PC-9 (cell line): ENCODE data around the gene NR1I2. TPM values are rescaled to one million over a fixed set of nuclear protein-coding genes. Genes with fewer than 3 reads are reported as not detected.

Experiments used
- BruUV-seq: library from RNA; stranded (reverse); fragments of 400-500 nt; replicated peaks from 2 replicates; lab custom pipeline; 2021; lab: Mats Ljungman, UMichigan
- CTCF ChIA-PET: fragments of 300-600 bp; sonication (Branson Sonifier 250); formaldehyde crosslinking; loops from one replicate; lab custom pipeline; 2022; ENCODE audit warnings: antibody characterized with exemption; lab: Charles Lee
- POLR2A ChIA-PET: fragments of 300-600 bp; sonication (Branson Sonifier 250); formaldehyde crosslinking; loops from one replicate; lab custom pipeline; 2022; ENCODE audit warnings: antibody characterized with exemption; ENCODE audit not compliant: unreplicated experiment; lab: Charles Lee
- DNase-seq, 2 experiments: peaks; one replicate each; pipeline versions ENCODE4 v3.0.0 to v3.0.0-alpha.2; 2015 to 2022; ENCODE audit warnings: mixed read lengths in 1 of 2
- H2AFZ ChIP-seq: fragments of 200-600 bp; sonication (generic); 2 replicates; pipeline ENCODE4 v1.8.1; 2017; ENCODE audit warnings: antibody characterized with exemption
- H3F3A ChIP-seq: fragments of 200-600 bp; sonication (generic); 2 replicates; pipeline ENCODE4 v1.8.1; 2017; ENCODE audit warnings: antibody characterized with exemption, mild to moderate bottlenecking, low read depth; ENCODE audit not compliant: insufficient read depth
- H3K27ac ChIP-seq: fragments of 200-600 bp; sonication (generic); 2 replicates; pipeline ENCODE4 v1.6.1; 2016; ENCODE audit warnings: mixed run types
- H3K27me3 ChIP-seq: fragments of 200-600 bp; sonication (generic); 2 replicates; pipeline ENCODE4 v1.6.1; 2016; ENCODE audit warnings: low read depth, mixed run types; ENCODE audit not compliant: insufficient read depth
- H3K36me3 ChIP-seq: fragments of 200-600 bp; sonication (generic); 2 replicates; pipeline ENCODE4 v1.6.1; 2016; ENCODE audit warnings: low read depth, mixed run types
- H3K4me1 ChIP-seq: fragments of 200-600 bp; sonication (generic); replicated peaks from 2 replicates; pipeline ENCODE4 v1.6.1; 2016; ENCODE audit warnings: mixed run types; ENCODE audit not compliant: insufficient read depth
- H3K4me2 ChIP-seq: fragments of 200-600 bp; sonication (generic); 2 replicates; pipeline ENCODE4 v1.6.1; 2017; ENCODE audit warnings: mixed run types
- H3K4me3 ChIP-seq: fragments of 200-600 bp; sonication (generic); 2 replicates; pipeline ENCODE4 v1.6.1; 2016; ENCODE audit warnings: mixed run types
- H3K79me2 ChIP-seq: fragments of 200-600 bp; sonication (generic); 2 replicates; pipeline ENCODE4 v1.6.1; 2017; ENCODE audit warnings: low read depth, mixed run types
- H3K9me2 ChIP-seq: fragments of 200-600 bp; sonication (generic); 2 replicates; pipeline ENCODE4 v1.8.1; 2017; ENCODE audit warnings: mild to moderate bottlenecking; ENCODE audit not compliant: insufficient read depth
- H3K9me3 ChIP-seq: fragments of 200-600 bp; sonication (generic); 2 replicates; pipeline ENCODE4 v1.8.1; 2016; ENCODE audit warnings: low read depth; ENCODE audit not compliant: insufficient read depth
- H4K20me1 ChIP-seq: fragments of 200-600 bp; sonication (generic); 2 replicates; pipeline ENCODE4 v1.8.1; 2017; ENCODE audit not compliant: insufficient read depth
- CTCF ChIP-seq: fragments of 200-600 bp; sonication (generic); conservative IDR thresholded peaks from 2 replicates; pipeline ENCODE4 v1.6.1; 2017; ENCODE audit warnings: mixed run types, antibody characterized with exemption, mild to moderate bottlenecking, moderate library complexity
- EZH2 ChIP-seq: fragments of 200-600 bp; sonication (generic); IDR thresholded peaks from 2 replicates; pipeline ENCODE4 v1.8.0; 2017; ENCODE audit warnings: antibody characterized with exemption, low read depth
- intact Hi-C: fragments of 100-400 bp; cut with micrococcal nuclease; formaldehyde crosslinking; loops from one replicate; pipeline ENCODE4 v1.10.0; 2022; ENCODE audit not compliant: unreplicated experiment
- total RNA-seq: library from RNA; stranded (reverse); gene quantifications from 2 replicates; pipeline ENCODE4 v1.2.3, GENCODE V29; 2021

The NR1I2 gene
- total RNA-seq, 1 experiment from 2014 or later = not detected

GRCh38 chr3:119834754-119835370 lies 53.0 kb downstream of the NR1I2 start:
- Histone ChIP-seq H3K27me3 (no peaks in the 10 kb centered on the region), H3K4me1 (no peaks in the 10 kb centered on the region), H3K79me2 (no peaks in the 10 kb centered on the region), H3K9me2 (no peaks in the 10 kb centered on the region), H3F3A (no peaks in the 10 kb centered on the region; the same call in 1 of the 2 replicates), H2AFZ (no peak overlapping the region), H3K9me3 (no peaks in the 10 kb centered on the region), H3K27ac (no peak overlapping the region), H3K4me2 (no peak overlapping the region), H4K20me1 (no peaks in the 10 kb centered on the region), H3K4me3 (no peak overlapping the region), H3K36me3 (no peaks in the 10 kb centered on the region; the same call in 1 of the 2 replicates)
- BruUV-seq = no TSS peak
- TF ChIP-seq EZH2 (no peak), CTCF (no peak)
- CTCF ChIA-PET = no interaction called here
- no peak for DNase-seq
- intact Hi-C loops = loop anchor here (5.0 kb wide), 1 partner anchor 347 kb away; no protein-coding TSS in a partner anchor
- POLR2A ChIA-PET = no interaction called here

DNA sequence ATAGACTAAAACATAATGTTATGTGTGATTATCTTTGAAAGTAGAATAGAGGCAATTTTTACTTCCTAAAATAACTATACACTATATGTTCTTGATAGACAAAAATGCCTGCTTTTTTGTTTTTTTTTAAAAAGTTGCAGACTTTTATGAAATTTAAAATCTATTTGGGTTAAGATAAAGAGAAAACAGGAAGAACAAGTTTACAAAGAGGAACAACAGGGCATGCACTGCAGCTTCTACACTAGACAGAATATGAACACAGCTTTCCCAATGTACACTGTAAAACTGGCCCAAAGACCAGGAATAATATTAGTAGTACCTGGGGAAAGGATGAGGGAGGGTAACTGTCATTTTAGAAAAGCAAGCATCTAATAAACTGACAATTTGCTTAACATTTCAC lies 53.7 kb downstream of the NR1I2 start:
- Histone ChIP-seq H3K27ac (no peak overlapping the region), H3F3A (no peaks in the 10 kb centered on the region; the same call in 1 of the 2 replicates), H3K4me1 (no peaks in the 10 kb centered on the region), H2AFZ (no peak overlapping the region), H3K4me2 (no peak overlapping the region), H3K79me2 (no peaks in the 10 kb centered on the region), H3K9me3 (no peaks in the 10 kb centered on the region), H4K20me1 (no peaks in the 10 kb centered on the region; the same call in 1 of the 2 replicates), H3K4me3 (no peak overlapping the region), H3K27me3 (no peaks in the 10 kb centered on the region), H3K36me3 (no peaks in the 10 kb centered on the region; the same call in 1 of the 2 replicates), H3K9me2 (no peaks in the 10 kb centered on the region)
- ChIA-PET POLR2A (no interaction called here), CTCF (no interaction called here)
- no peak for DNase-seq
- BruUV-seq = no TSS peak
- TF ChIP-seq CTCF (no peak), EZH2 (no peak)
- intact Hi-C loops = no loop called here

DNA sequence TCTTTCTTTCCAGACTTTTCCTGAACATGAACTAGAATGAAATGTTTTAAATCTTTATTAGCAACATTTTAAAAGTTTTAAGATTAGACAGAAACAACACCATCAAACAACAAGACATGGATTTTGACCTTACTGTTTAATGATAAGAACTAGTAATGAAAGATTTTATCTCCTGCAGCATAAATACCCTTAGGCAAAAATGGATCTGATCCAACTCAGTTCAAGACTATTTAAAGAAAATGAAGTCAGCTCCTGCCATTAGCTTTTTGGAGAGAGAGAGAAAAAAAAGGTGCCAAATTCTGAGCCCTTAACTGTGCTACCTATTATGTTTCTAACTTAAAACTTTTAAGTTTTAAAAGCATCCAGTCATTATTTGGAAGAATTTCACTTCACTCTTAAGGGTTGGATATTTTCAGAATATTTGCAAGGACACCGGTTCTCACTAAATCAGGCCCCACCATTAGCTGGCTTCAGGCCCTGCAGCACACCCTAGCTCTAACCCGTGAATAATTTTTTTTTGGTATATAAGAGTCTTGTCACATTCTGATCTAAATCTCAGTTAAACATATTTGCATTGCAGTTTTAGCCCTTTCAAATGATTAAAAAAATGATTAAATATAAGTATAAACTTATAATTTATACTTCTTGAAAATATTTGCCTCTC lies 60.0 kb downstream of the NR1I2 start:
- Histone ChIP-seq H4K20me1 (no peaks in the 10 kb centered on the region; the same call in 1 of the 2 replicates), H3K4me3 (no peak overlapping the region), H3K27me3 (no peaks in the 10 kb centered on the region), H3K9me2 (no peaks in the 10 kb centered on the region), H2AFZ (no peak overlapping the region), H3K79me2 (no peaks in the 10 kb centered on the region), H3F3A (0 out of 2 replicates have a peak, but pooled peaks cover 6% of the 10 kb centered on the region), H3K4me1 (peaks cover 7% of the 10 kb centered on the region; the same call in 1 of the 2 replicates), H3K4me2 (no peak overlapping the region), H3K36me3 (peaks cover 3% of the 10 kb centered on the region; the same call in 1 of the 2 replicates), H3K27ac (no peak overlapping the region), H3K9me3 (no peaks in the 10 kb centered on the region)
- TF ChIP-seq EZH2 = no peak
- TF ChIP-seq CTCF = no peak
- intact Hi-C loops = no loop called here
- BruUV-seq = no TSS peak
- peak in 1 of 2 experiments; percentile 51 for DNase-seq
- ChIA-PET POLR2A (interaction anchor here (0.7 kb wide), 1 partner anchor 1222 kb away, joined by 4 read pairs; no protein-coding TSS in a partner anchor), CTCF (no interaction called here)
